K562 (cell line): ENCODE measurements around the gene CTU1. TPM values are rescaled to one million over a fixed set of nuclear protein-coding genes. Genes with fewer than 3 reads are reported as not detected.

ENCODE experiments used
- ATAC-seq: fragments of 200-7000 bp; cut with Tn5 transposase; 3 replicates; pipeline ENCODE4 v1.9.1; 2020; ENCODE audit warnings: moderate library complexity
- BruUV-seq: library from RNA; stranded (reverse); fragments of 400-500 nt; replicated peaks from 2 replicates; lab custom pipeline; 2021; lab: Mats Ljungman, UMichigan
- CTCF ChIA-PET: fragments of 300-600 bp; formaldehyde crosslinking; extraction: SDS; loops from one replicate; lab custom pipeline; 2021; ENCODE audit warnings: low intra/inter-chr PET ratio; lab: Yijun Ruan, JAX
- POLR2A ChIA-PET: fragments of 300-600, 350-650 bp; sonication (Branson Sonifier 250); formaldehyde crosslinking; extraction: SDS; loops from one replicate; lab custom pipeline; 2021; ENCODE audit warnings: antibody characterized with exemption, inconsistent platforms; lab: Yijun Ruan, JAX
- DNase-seq, 4 experiments: peaks; one replicate each; pipeline versions ENCODE4 v3.0.0 to v3.0.0-alpha.2; 2011 to 2018; ENCODE audit warnings: low spot score in 3 of 4, mixed read lengths in 3 of 4; ENCODE audit errors: extremely low read depth in 1 of 4
- FAIRE-seq: peaks from 2 replicates; lab custom pipeline; 2011; peaks lifted over from hg19 to GRCh38; lab: Jason Lieb, UNC
- H2AFZ ChIP-seq: 2 replicates; pipeline ENCODE4 v1.6.0; 2011; ENCODE audit warnings: low read depth, low read length, control low read depth, inconsistent platforms
- H3K27ac ChIP-seq: fragments of 200-600 bp; 3 replicates; pipeline ENCODE4 v1.8.0; 2011; ENCODE audit warnings: low read depth, mild to moderate bottlenecking, control low read depth, inconsistent platforms, low read length, moderate library complexity, mixed read lengths; ENCODE audit errors: extremely low read depth
- H3K27me3 ChIP-seq, 2 experiments: fragments of 300-600 bp in 1 of 2; 2 replicates in 1 of 2; 3 replicates in 1 of 2; pipeline versions ENCODE4 v1.6.0 to v1.8.0; 2011; ENCODE audit warnings: inconsistent platforms in 2 of 2, low read length in 2 of 2, mild to moderate bottlenecking in 1 of 2, mixed read lengths in 1 of 2, moderate library complexity in 1 of 2; ENCODE audit not compliant: control insufficient read depth in 2 of 2, insufficient read depth in 2 of 2
- H3K36me3 ChIP-seq: fragments of 300-600 bp; 3 replicates; pipeline ENCODE4 v1.8.0; 2011; ENCODE audit warnings: mild to moderate bottlenecking, low read length, inconsistent platforms; ENCODE audit not compliant: control insufficient read depth, insufficient read depth
- H3K4me1 ChIP-seq, 2 experiments: fragments of 200-600 bp in 1 of 2; replicated peaks in 1 of 2; 2 replicates in 1 of 2; 3 replicates in 1 of 2; pipeline versions ENCODE4 v1.5.1 to v1.8.0; 2011; ENCODE audit warnings: inconsistent platforms in 2 of 2, low read length in 2 of 2, mild to moderate bottlenecking in 1 of 2, mixed read lengths in 1 of 2, moderate library complexity in 1 of 2; ENCODE audit not compliant: control insufficient read depth in 2 of 2, insufficient read depth in 2 of 2
- H3K4me2 ChIP-seq: 2 replicates; pipeline ENCODE4 v1.6.1; 2011; ENCODE audit warnings: low read length, control low read depth, inconsistent platforms, mixed read lengths; ENCODE audit not compliant: insufficient read depth
- H3K4me3 ChIP-seq: fragments of 200-600 bp; sonication (generic), shearing (Covaris generic); 2 replicates; pipeline ENCODE4 v1.5.1; 2016; ENCODE audit warnings: control low read depth, inconsistent platforms
- H3K79me2 ChIP-seq: fragments of 200-600 bp; 3 replicates; pipeline ENCODE4 v1.8.0; 2011; ENCODE audit warnings: low read length, inconsistent platforms; ENCODE audit not compliant: control insufficient read depth, insufficient read depth
- H3K9ac ChIP-seq, 2 experiments: 2 replicates each; pipeline versions ENCODE4 v1.6.0 to v1.6.1; 2011; ENCODE audit warnings: low read depth in 2 of 2, low read length in 2 of 2, control low read depth in 1 of 2, inconsistent platforms in 1 of 2, mild to moderate bottlenecking in 1 of 2, mixed read lengths in 1 of 2; ENCODE audit not compliant: insufficient read depth in 1 of 2
- H3K9me1 ChIP-seq: one replicate; pipeline ENCODE4 v1.6.0; 2011; ENCODE audit warnings: inconsistent platforms, mild to moderate bottlenecking, low read length, moderate library complexity; ENCODE audit not compliant: control insufficient read depth, insufficient read depth
- H3K9me3 ChIP-seq: replicated peaks from 2 replicates; pipeline ENCODE4 v1.5.1; 2011; ENCODE audit warnings: low read depth, low read length, inconsistent platforms; ENCODE audit not compliant: control insufficient read depth, insufficient read depth
- H4K20me1 ChIP-seq: replicated peaks from 2 replicates; pipeline ENCODE4 v1.6.1; 2011; ENCODE audit warnings: low read length, inconsistent platforms, mixed read lengths; ENCODE audit not compliant: control insufficient read depth, insufficient read depth
- ADNP ChIP-seq: fragments of 200-800 bp; sonication (Bioruptor generic); IDR thresholded peaks from 2 replicates; pipeline ENCODE4 v1.6.1; 2016; ENCODE audit warnings: missing genetic modification characterization, missing compliant biosample characterization
- ATF7 ChIP-seq: fragments of 450-650 bp; IDR thresholded peaks from 2 replicates; pipeline ENCODE4 v1.7.1; 2014; ENCODE audit warnings: mild to moderate bottlenecking, moderate library complexity
- CTBP1 ChIP-seq: fragments of 450-650 bp; IDR thresholded peaks from 2 replicates; pipeline ENCODE4 v1.6.1; 2016; ENCODE audit warnings: borderline replicate concordance
- DPF2 ChIP-seq: fragments of 450-650 bp; IDR thresholded peaks from 2 replicates; pipeline ENCODE4 v1.6.1; 2016
- EGR1 ChIP-seq: fragments of 450-650 bp; conservative IDR thresholded peaks from 2 replicates; pipeline ENCODE4 v1.6.1; 2017; ENCODE audit warnings: mild to moderate bottlenecking
- EP400 ChIP-seq: fragments of 450-650 bp; IDR thresholded peaks from 2 replicates; pipeline ENCODE4 v1.6.1; 2017; ENCODE audit warnings: antibody characterized with exemption, mild to moderate bottlenecking, moderate library complexity
- ETS2 ChIP-seq: IDR thresholded peaks from 2 replicates; pipeline ENCODE4 v1.6.1; 2016; ENCODE audit warnings: borderline replicate concordance, missing genetic modification characterization, mild to moderate bottlenecking, moderate library complexity, missing compliant biosample characterization; ENCODE audit not compliant: poor library complexity, severe bottlenecking
- FOSL1 ChIP-seq: fragments of 200-800 bp; sonication (Bioruptor generic); conservative IDR thresholded peaks from 2 replicates; pipeline ENCODE4 v1.6.1; 2016; ENCODE audit warnings: missing genetic modification characterization, missing compliant biosample characterization
- FOXM1 ChIP-seq, 2 experiments: fragments of 450-650 bp in 1 of 2; sonication (generic) in 1 of 2; formaldehyde crosslinking in 1 of 2; IDR thresholded peaks; 2 replicates each; pipeline versions ENCODE4 v1.6.1 to v1.9.0; 2017 to 2022; ENCODE audit warnings: low read depth in 2 of 2, mild to moderate bottlenecking in 2 of 2, missing genetic modification reagents in 1 of 2, moderate library complexity in 1 of 2
- HDAC2 ChIP-seq: fragments of 450-650 bp; IDR thresholded peaks from 2 replicates; pipeline ENCODE4 v1.6.1; 2016; ENCODE audit warnings: mild to moderate bottlenecking
- MAX ChIP-seq: sonication (generic); formaldehyde crosslinking; IDR thresholded peaks from 2 replicates; pipeline ENCODE4 v1.9.0; 2022; ENCODE audit warnings: mild to moderate bottlenecking, missing genetic modification reagents
- MTA1 ChIP-seq: fragments of 450-650 bp; IDR thresholded peaks from 2 replicates; pipeline ENCODE4 v1.6.1; 2017; ENCODE audit warnings: borderline replicate concordance
- NR1H2 ChIP-seq: sonication (generic); formaldehyde crosslinking; IDR thresholded peaks from 2 replicates; pipeline ENCODE4 v1.4.0; 2020; ENCODE audit warnings: mild to moderate bottlenecking, missing genetic modification reagents
- NR2C2 ChIP-seq, 2 experiments: fragments of 200-800 bp in 1 of 2; sonication (Bioruptor generic) in 1 of 2; sonication (generic) in 1 of 2; formaldehyde crosslinking in 1 of 2; IDR thresholded peaks; 2 replicates each; pipeline versions ENCODE4 v1.6.1 to v1.8.0; 2016 to 2022; ENCODE audit warnings: mild to moderate bottlenecking in 1 of 2, missing compliant biosample characterization in 1 of 2, missing genetic modification characterization in 1 of 2, missing genetic modification reagents in 1 of 2
- RBM25 ChIP-seq: fragments of 200-400 bp; formaldehyde crosslinking; IDR thresholded peaks from 2 replicates; pipeline ENCODE4 v1.6.1; 2018; ENCODE audit warnings: low read length, low read depth, moderate library complexity; ENCODE audit not compliant: severe bottlenecking
- ZNF316 ChIP-seq: fragments of 450-650 bp; IDR thresholded peaks from 2 replicates; pipeline ENCODE4 v1.6.1; 2016
- WGBS: fragments of 100-300 bp; shearing (Covaris generic); methylation state at CpG from one replicate; pipeline ENCODE4 v1.1.6; 2016; ENCODE audit warnings: low coverage, mixed read lengths; ENCODE audit not compliant: insufficient coverage; ENCODE audit errors: missing lambda C conversion rate; 5-methylcytosine and 5-hydroxymethylcytosine counted together
- in situ Hi-C: fragments of 300-500 bp; cut with MboI; formaldehyde crosslinking; loops from 4 replicates; pipeline ENCODE4 v1.15.0; 2018; ENCODE audit warnings: inconsistent platforms, mixed read lengths
- intact Hi-C: fragments of 100-400 bp; cut with micrococcal nuclease; formaldehyde crosslinking; loops from 2 replicates; pipeline ENCODE4 v1.14.2; 2022
- polyA plus RNA-seq, 8 experiments: library from polyadenylated mRNA; depleted of rRNA in 4 of 8; stranded (reverse) in 5 of 8; unstranded in 3 of 8; fragments of >200 nt; fragmentation: Nextera tagmentation in 2 of 8; fragmentation: Illumina TruSeq in 1 of 8; extraction: Ambion mirVana in 2 of 8; extraction: Trizol in 1 of 8; gene quantifications; 2 replicates each; pipeline versions ENCODE4 v1.2.1 to v1.2.3, GENCODE V29; 2011 to 2014; ENCODE audit warnings: inconsistent platforms in 1 of 8, missing spikeins in 1 of 8
- total RNA-seq, 7 experiments: library from RNA; depleted of rRNA in 6 of 7; stranded (reverse); fragments of >200 nt in 6 of 7; fragmentation: Illumina TruSeq in 2 of 7; extraction: Trizol in 2 of 7; gene quantifications; 2 replicates each; pipeline versions ENCODE4 v1.2.1 to v1.2.3, GENCODE V29; 2011 to 2021; ENCODE audit warnings: low replicate concordance in 1 of 7
- TF ChIP-seq, protein P1 (sequence below), 2 experiments: IDR thresholded peaks; 2 replicates each; pipeline ENCODE4 v1.6.1; 2011; ENCODE audit warnings: borderline replicate concordance in 1 of 2, control low read depth in 1 of 2, low read depth in 1 of 2, low read length in 1 of 2, mild to moderate bottlenecking in 1 of 2, mixed read lengths in 1 of 2, moderate library complexity in 1 of 2; ENCODE audit not compliant: insufficient read depth in 1 of 2, insufficient read length in 1 of 2, poor library complexity in 1 of 2, severe bottlenecking in 1 of 2; ENCODE audit errors: extremely low read depth in 1 of 2

The CTU1 gene
- total and polyA plus RNA-seq, 9 of the 15 experiments (the other 6 are each of a cell fraction or from before 2014, with no cell fraction given) = 0.03 to 18.4 (median 2.3) TPM; not detected in 1

DNA sequence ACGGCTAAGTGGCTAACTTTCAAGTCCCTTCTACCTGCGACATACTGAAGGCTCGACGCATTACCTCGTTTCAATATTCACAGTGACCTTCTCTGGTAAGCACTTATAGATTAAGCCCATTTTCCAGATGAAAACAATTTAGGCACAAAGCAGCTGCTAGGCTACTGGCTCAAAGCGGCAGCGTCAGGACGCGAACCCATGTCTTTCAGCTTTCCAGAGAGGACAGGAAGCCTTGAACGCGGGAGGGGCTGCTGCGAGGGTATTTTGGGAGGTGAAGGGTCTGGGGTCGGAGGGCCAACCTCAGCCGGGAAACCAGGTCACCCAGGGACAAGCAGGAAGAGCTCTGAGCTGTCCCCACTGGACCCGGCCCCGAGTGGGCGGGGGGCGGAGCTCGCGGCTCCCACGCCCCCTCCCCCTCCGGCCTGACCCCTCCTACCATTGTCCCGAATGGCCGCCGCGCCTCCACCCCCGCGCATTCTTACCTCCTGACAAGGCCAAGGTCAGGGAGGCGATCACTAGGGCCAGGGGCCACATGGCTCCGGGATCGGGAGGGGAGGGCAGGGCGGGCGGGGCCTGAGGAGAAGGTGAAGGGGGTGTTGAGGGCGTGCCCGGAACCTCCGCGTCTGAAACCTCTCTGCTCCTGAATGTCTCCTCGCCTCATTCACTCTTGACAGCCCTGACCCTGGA, 43.5 kb downstream of the CTU1 start, which contains the start of gene KLK13:
Gene KLK13, minus strand, starts transcription at position 559 of the 687 bp plus-strand sequence. Its CDS starts 25 bp downstream, at position 534.
- ChIA-PET CTCF (no interaction called here), POLR2A (interaction anchor here (0.6 to 1.5 kb wide), 5 partner anchors 10 to 544 kb away, joined by 3 to 7 read pairs (median 3); no protein-coding TSS in a partner anchor)
- Histone ChIP-seq H3K9me3 (no peaks in the 10 kb centered on the region), H3K27me3 (peaks cover 3 to 8% of the 10 kb centered on the region in 2 experiments; a peak in 1 of 5 replicates), H3K27ac (peak within 1 kb of the TSS; percentile 66), H3K4me1 (peaks cover 16 to 18% of the 10 kb centered on the region in 2 experiments), H3K4me2 (peak within 1 kb of the TSS; percentile 89), H3K9me1 (no peaks in the 10 kb centered on the region), H3K79me2 (no peaks in the 10 kb centered on the region), H3K4me3 (peak within 1 kb of the TSS; percentile 38), H4K20me1 (no peaks in the 10 kb centered on the region), H3K36me3 (no peaks in the 10 kb centered on the region), H2AFZ (peak within 1 kb of the TSS; percentile 93), H3K9ac (peak within 1 kb of the TSS; percentile 57 to 92)
- in situ Hi-C loops (no loop called here), intact Hi-C loops (no loop called here)
- BruUV-seq = no TSS peak
- ATAC-seq = peak; percentile 95
- FAIRE-seq = peak; percentile 80
- 27% methylated on average over 11 of the region's 38 CpGs for WGBS
- peak; percentile 91 to 98 (median 96) for DNase-seq
- TF ChIP-seq EP400 (peak; percentile 34; the same call in 1 of the 2 replicates), ADNP (tag) (0 out of 2 replicates have a peak, but pooled peaks have one; percentile 59), FOSL1 (tag) (0 out of 2 replicates have a peak, but pooled peaks have one; percentile 16), ATF7 (0 out of 2 replicates have a peak, but pooled peaks have one; percentile 8), ZNF316 (no peak), EGR1 (peak; percentile 99), DPF2 (0 out of 2 replicates have a peak, but pooled peaks have one; percentile 11), NR2C2 (CRISPR knock-in tag; IDR thresholded peaks at IDR 0.05) (no peak), NR2C2 (tag; IDR thresholded peaks at IDR 0.05) (peak; percentile 79; the same call in 1 of the 2 replicates), CTBP1 (0 out of 2 replicates have a peak, but pooled peaks have one; percentile 13), HDAC2 (0 out of 2 replicates have a peak, but pooled peaks have one; percentile 33), MTA1 (peak; percentile 37; the same call in 1 of the 2 replicates), MAX (CRISPR knock-in tag) (0 out of 2 replicates have a peak, but pooled peaks have one; percentile 16), RBM25 (peak; percentile 22), FOXM1 (IDR thresholded peaks at IDR 0.05; ENCODE audit: low read depth) (no peak), FOXM1 (CRISPR knock-in tag; IDR thresholded peaks at IDR 0.05; ENCODE audit: low read depth) (no peak), NR1H2 (no peak), ETS2 (tag) (no peak)
- TF ChIP-seq, protein P1, sequence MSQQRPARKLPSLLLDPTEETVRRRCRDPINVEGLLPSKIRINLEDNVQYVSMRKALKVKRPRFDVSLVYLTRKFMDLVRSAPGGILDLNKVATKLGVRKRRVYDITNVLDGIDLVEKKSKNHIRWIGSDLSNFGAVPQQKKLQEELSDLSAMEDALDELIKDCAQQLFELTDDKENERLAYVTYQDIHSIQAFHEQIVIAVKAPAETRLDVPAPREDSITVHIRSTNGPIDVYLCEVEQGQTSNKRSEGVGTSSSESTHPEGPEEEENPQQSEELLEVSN (IDR thresholded peaks at IDR 0.05; ENCODE audit: borderline replicate concordance in 1 of 2, extremely low read depth in 1 of 2, insufficient read depth in 1 of 2, insufficient read length in 1 of 2, low read depth in 1 of 2, low read length in 1 of 2, poor library complexity in 1 of 2, severe bottlenecking in 1 of 2) = peak in 1 of 2 experiments; percentile 43
